ENCODE measurements around the gene MDN1.
A peak's percentile ranks its signal among the peaks of the same experiment; 100 is the strongest.
"Not testable (repeated sequence)": the region's sequence is repeated elsewhere in the genome, so short reads cannot be mapped to it uniquely, and the experiment has no call there.

Gene MDN1

DNA sequence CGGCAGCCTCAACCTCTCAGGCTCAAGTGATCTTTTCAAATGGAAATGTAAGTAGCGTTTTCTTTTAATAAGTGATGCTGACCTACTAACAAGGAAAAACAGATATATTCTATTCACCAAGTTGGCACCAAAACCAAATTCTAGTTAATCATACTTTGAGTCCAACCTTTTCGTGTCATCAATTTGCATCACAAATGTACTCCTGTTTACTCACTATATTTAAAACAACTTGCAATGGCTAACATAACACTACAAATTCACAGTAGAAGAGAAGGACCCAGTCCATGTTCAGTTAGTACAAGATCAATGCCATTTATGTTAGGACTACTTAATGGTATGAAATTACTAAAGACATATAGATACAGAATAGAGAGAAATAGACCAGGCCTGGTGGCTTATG lies 50.0 kb downstream of the MDN1 start:
- no peak for DNase-seq (ENCODE audit: low read depth)

DNA sequence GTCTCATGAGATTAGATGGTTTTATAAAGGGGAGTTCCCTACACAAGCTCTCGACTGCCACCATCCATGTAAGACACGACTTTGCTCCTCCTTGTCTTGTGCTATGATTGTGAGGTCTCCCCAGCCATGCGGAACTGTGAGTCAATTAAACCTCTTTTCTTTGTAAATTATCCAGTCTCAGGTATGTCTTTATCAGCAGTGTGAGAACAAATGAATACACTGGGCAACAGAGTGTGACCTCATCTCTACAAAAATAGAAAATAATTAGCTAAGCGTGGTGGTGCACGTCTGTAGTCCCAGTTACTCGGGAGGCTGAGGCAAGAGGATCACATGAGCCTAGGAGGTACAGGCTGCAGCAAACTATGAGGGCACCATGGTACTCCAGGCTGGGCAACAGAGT lies 51.3 kb downstream of the MDN1 start:
- DNase-seq (ENCODE audit: low read depth) = no peak

- DNase-seq (ENCODE audit: low read depth) = peak; percentile 26
Observed at GRCh38 chr6:89763550-89763949, 56.0 kb downstream of the MDN1 start.

DNA sequence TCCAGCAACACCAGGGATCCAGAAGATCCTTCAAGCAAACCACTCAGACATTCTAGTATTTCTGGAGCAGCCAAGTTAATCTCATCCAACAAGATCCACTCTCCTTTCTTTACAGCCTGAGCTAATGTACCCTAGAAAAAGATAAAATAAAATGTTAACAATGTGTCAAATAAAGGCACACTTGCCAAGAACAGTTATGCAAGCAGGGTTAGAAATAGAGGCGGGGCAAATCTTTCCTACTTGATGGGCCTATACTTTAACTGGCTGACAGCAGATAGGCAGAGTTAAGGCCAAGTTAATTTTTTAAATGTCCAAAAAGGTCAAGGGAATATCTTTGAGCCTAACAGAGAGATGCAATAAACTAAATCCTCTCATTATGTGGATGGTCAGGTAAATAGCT lies 60.8 kb downstream of the MDN1 start:
- no peak for DNase-seq (ENCODE audit: low read depth)

DNA sequence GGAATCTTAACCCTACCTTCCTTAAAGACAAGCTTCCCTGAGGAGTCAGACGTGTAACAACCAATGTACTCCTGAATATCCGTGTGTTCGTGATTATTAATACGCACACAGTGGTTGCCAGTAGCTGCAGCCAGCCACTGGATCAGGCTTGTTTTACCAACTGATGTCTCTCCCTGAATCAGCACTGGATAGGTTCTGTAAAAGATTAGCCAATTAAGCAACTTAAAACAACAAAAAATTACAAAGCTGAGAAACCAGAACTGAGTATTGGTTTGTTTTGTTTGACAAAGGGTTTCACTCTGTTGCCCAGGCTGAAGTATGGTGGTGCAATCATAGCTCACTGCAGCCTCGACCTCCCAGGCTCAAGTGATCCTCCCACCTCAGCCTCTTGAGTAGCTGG lies 69.3 kb downstream of the MDN1 start:
- no peak for DNase-seq (ENCODE audit: low read depth)

DNA sequence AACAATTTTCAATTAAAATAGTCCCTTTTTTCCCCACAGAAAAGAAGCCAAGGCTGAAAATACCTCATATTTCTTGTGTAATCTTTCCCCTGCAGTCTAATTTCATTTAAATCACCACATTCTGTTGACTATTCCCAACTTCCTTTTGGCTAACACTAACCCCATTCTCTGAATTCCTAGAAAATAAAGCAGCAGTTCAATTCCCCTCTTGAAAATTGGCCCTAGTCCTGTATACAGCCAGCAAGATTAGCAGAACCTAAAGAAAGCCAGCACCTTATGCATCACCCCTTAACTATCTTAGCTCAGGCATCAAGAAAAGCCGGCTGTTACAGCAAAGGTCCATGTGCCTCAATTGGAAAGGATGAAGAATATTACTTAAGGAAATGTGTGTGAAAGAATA lies 69.7 kb downstream of the MDN1 start:
- peak; percentile 4 for DNase-seq (ENCODE audit: low read depth)

DNA sequence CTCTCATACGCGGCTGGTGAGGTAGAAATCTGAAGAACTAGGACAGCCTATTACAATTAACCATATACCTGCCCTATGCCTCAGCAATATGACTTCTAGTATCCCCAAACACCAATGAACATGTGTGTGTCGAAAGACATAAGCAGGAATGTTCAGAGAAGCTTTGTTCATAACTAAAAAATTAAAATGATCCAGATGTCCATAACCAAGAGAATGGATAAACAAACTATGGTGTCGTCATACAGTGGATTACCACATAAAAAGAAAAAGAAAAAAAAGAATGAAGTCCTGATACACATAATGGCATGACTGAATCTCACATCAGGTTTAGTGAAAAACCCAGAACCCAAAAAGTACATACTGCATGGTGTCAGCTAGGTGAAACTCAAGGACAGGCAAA lies 73.9 kb downstream of the MDN1 start:
- peak; percentile 85 for DNase-seq (ENCODE audit: low read depth)

GRCh38 chr6:89745096-89745495 lies 74.5 kb downstream of the MDN1 start:
- DNase-seq (ENCODE audit: low read depth) = no peak

- no peak for DNase-seq (ENCODE audit: low read depth)
Observed at GRCh38 chr6:89736893-89737292, 82.7 kb downstream of the MDN1 start.

DNA sequence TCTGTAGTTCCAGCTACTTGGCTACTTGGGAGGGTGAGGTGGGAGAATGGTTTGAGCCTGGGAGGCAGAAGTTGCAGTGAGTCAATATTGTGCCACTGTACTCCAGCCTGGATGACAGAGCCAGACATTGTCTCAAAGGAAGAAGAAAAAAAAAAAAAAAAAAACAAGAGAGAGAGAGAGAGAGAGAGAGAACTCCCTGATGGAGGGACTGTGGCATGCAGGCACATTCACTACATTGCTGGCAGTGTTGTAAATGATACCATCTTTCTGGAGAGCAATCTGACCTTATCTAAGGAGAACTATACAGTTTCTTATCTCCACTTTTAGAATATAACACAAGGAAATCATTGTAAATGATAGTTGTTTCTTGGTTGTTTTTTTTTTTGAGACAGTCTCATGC lies 85.1 kb downstream of the MDN1 start:
- DNase-seq (ENCODE audit: low read depth) = no peak

- no peak for DNase-seq (ENCODE audit: low read depth)
Observed at GRCh38 chr6:89731924-89732567, 87.5 kb downstream of the MDN1 start.

- DNase-seq (ENCODE audit: low read depth) = not testable (repeated sequence)
Observed at GRCh38 chr6:89731262-89731661, 88.3 kb downstream of the MDN1 start.

DNA sequence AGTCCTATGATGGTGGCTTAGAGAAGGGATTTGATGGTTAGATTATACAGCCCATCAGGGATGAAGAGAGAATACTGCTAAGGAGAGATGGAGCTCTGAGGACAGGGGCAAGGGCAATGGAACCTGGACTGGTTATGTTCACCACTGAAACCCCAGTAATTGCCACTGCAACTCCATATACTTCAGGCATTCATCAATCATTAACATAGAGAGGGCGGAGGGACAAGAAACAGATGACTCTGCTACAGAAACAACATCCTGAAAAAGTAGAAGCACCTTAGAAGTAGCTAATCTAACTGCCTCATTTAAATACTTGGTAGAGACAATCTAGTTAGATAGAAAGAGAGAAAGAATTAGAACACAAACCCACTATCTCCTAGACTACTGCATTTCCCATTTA lies 89.8 kb downstream of the MDN1 start:
- DNase-seq (ENCODE audit: low read depth) = no peak

- DNase-seq (ENCODE audit: low read depth) = no peak
Observed at GRCh38 chr6:89727501-89727900, 92.1 kb downstream of the MDN1 start.

GRCh38 chr6:89724981-89725380 lies 94.6 kb downstream of the MDN1 start:
- DNase-seq (ENCODE audit: low read depth) = no peak

- DNase-seq (ENCODE audit: low read depth) = peak; percentile 34
Observed at GRCh38 chr6:89723046-89723445, 96.5 kb downstream of the MDN1 start.

- DNase-seq (ENCODE audit: low read depth) = no peak
Observed at GRCh38 chr6:89716532-89716931, 103.1 kb downstream of the MDN1 start.

DNA sequence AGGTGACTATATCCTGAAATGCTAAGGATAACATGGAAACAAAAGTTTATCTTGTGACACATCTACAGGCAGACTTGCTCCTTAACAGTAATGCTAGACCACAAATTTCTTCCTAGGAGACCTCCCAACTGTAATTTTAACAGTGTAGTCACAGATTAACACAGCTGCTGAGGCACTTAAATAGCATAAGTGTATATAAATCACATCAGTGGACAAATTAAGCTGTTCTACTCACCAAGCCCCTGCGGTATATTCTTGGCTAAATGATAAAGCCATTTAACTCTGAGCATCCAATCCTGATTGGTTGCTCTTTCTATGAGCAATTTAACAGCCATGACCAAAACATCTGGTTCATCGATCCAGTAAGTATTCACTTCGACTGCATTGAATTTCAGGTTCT lies 107.8 kb downstream of the MDN1 start:
- no peak for DNase-seq (ENCODE audit: low read depth)

DNA sequence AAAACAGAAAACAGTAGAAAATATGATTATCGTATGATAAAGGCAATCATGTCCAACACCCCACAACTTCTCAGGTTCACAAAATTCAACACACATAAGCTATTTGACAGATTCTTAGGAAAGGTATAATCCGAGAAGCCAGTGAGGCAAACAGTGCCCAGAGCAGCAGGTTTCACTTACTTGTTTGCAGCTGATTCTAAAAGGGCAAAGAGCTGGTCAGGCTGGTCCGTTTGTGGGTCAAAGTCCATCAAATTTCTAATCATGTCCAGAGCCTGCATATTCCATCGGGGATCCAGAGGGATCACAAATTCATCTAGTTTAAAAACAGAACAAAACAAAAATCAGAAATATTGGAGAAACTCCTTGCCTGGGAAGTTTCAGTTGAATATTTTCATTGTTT lies 111.3 kb downstream of the MDN1 start:
- no peak for DNase-seq (ENCODE audit: low read depth)

DNA sequence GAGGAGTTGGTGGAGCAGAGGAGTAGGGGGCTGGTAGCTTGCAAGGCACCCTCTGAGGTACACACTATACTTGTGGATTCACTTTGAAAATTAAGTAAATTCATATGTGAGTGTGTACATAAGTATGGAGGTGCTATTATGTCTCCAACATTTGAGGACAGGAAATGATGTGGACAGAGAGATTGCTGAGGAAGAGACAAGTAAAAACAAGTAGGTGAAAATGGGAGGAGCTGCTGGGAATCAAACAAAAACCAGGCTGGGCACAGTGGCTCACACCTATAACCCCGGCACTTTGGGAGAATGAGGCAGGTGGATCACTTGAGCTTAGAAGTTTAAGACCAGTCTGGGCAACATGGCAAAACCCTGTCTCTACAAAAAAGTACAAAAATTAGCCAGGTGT lies 111.8 kb downstream of the MDN1 start:
- DNase-seq (ENCODE audit: low read depth) = no peak

DNA sequence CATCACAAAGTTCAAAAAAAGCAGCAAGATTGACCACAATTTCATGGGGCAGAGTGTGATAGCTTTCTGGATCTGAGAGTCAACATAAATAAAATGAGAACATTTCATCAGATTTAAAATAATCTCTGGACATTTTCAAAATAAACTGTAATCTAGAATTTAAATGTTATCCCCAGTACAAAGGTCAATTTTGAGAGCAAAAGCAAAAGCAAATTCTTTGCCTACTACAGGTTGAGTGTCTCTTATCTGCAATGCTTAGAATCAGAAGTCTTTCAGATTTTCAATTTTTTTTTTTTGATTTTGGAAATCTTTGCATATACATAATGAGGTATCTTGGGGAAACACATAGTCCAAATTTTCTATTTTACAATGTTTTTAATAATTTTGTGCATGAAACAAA lies 113.5 kb downstream of the MDN1 start:
- DNase-seq (ENCODE audit: low read depth) = no peak

DNA sequence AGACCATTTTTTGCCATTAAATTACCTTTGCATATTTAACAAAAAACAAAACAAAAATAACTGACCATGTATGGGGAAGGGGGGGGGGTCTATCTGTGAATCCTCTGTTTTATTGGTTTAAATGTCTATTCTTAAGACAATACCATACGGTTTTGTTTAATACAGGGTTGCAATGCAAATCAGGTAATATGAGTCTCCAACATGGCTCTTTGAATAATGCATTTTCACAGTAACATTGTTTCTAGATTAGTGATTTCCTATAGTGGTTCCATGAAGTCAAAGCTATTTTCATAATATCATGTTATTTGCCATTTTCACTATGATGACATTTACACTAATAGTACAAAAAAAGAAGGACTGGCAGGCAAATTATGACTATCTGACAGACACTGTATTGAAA lies 116.3 kb downstream of the MDN1 start:
- DNase-seq (ENCODE audit: low read depth) = no peak

DNA sequence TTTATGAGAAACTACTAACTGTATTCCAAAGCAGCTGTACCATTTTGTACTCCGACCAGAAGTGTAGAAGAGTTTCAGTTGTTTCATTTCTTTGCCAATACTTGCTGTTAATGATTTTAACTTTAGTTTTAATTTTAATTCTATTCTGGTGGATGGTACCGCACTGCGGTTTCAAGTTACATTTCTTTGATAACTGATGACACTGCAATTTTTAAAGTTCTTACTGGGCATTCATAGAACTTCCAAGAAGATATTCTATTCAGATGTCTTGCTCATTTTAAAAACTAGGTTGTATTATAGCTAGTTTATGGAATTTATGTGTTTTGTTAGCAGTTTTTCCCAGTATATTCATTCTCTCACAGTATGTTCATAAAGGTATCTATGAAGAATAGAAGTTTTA lies 117.2 kb downstream of the MDN1 start:
- no peak for DNase-seq (ENCODE audit: low read depth)

GRCh38 chr6:89695667-89696066 lies 123.9 kb downstream of the MDN1 start:
- no peak for DNase-seq (ENCODE audit: low read depth)

DNA sequence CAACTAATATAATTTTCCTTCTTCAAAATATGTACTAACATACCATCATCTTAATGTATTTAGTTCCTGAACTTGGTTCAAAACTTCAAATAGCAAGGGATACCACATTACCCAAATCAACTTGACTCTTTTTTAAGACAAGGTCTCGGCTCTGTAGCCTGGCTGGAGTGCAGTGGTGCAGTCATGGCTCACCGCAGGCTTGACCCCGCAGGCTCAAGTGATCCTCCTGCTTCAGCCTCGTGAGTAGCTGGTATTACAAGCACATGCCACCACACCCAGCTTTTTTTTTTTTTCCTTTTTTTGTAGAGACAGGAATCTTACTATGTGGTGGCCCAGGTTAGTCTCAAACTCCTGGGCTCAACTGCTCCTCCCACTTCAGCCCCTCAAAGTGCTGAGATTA lies 125.2 kb downstream of the MDN1 start:
- no peak for DNase-seq (ENCODE audit: low read depth)
